K562 (cell line): ENCODE results near the gene SMG6. TPM values are rescaled to one million over a fixed set of nuclear protein-coding genes. Genes with fewer than 3 reads are reported as not detected.

Experiments used
- ATAC-seq: fragments of 200-7000 bp; cut with Tn5 transposase; 3 replicates; pipeline ENCODE4 v1.9.1; 2020; ENCODE audit warnings: moderate library complexity
- BruUV-seq: library from RNA; stranded (reverse); fragments of 400-500 nt; replicated peaks from 2 replicates; lab custom pipeline; 2021; lab: Mats Ljungman, UMichigan
- CTCF ChIA-PET: fragments of 300-600 bp; formaldehyde crosslinking; extraction: SDS; loops from one replicate; lab custom pipeline; 2021; ENCODE audit warnings: low intra/inter-chr PET ratio; lab: Yijun Ruan, JAX
- POLR2A ChIA-PET: fragments of 300-600, 350-650 bp; sonication (Branson Sonifier 250); formaldehyde crosslinking; extraction: SDS; loops from one replicate; lab custom pipeline; 2021; ENCODE audit warnings: antibody characterized with exemption, inconsistent platforms; lab: Yijun Ruan, JAX
- DNase-seq, 4 experiments: peaks; one replicate each; pipeline versions ENCODE4 v3.0.0 to v3.0.0-alpha.2; 2011 to 2018; ENCODE audit warnings: low spot score in 3 of 4, mixed read lengths in 3 of 4; ENCODE audit errors: extremely low read depth in 1 of 4
- FAIRE-seq: peaks from 2 replicates; lab custom pipeline; 2011; peaks lifted over from hg19 to GRCh38; lab: Jason Lieb, UNC
- H2AFZ ChIP-seq: 2 replicates; pipeline ENCODE4 v1.6.0; 2011; ENCODE audit warnings: low read depth, low read length, control low read depth, inconsistent platforms
- H3K27ac ChIP-seq: fragments of 200-600 bp; 3 replicates; pipeline ENCODE4 v1.8.0; 2011; ENCODE audit warnings: low read depth, mild to moderate bottlenecking, control low read depth, inconsistent platforms, low read length, moderate library complexity, mixed read lengths; ENCODE audit errors: extremely low read depth
- H3K27me3 ChIP-seq, 2 experiments: fragments of 300-600 bp in 1 of 2; 2 replicates in 1 of 2; 3 replicates in 1 of 2; pipeline versions ENCODE4 v1.6.0 to v1.8.0; 2011; ENCODE audit warnings: inconsistent platforms in 2 of 2, low read length in 2 of 2, mild to moderate bottlenecking in 1 of 2, mixed read lengths in 1 of 2, moderate library complexity in 1 of 2; ENCODE audit not compliant: control insufficient read depth in 2 of 2, insufficient read depth in 2 of 2
- H3K36me3 ChIP-seq: fragments of 300-600 bp; 3 replicates; pipeline ENCODE4 v1.8.0; 2011; ENCODE audit warnings: mild to moderate bottlenecking, low read length, inconsistent platforms; ENCODE audit not compliant: control insufficient read depth, insufficient read depth
- H3K4me1 ChIP-seq, 2 experiments: fragments of 200-600 bp in 1 of 2; replicated peaks in 1 of 2; 2 replicates in 1 of 2; 3 replicates in 1 of 2; pipeline versions ENCODE4 v1.5.1 to v1.8.0; 2011; ENCODE audit warnings: inconsistent platforms in 2 of 2, low read length in 2 of 2, mild to moderate bottlenecking in 1 of 2, mixed read lengths in 1 of 2, moderate library complexity in 1 of 2; ENCODE audit not compliant: control insufficient read depth in 2 of 2, insufficient read depth in 2 of 2
- H3K4me2 ChIP-seq: 2 replicates; pipeline ENCODE4 v1.6.1; 2011; ENCODE audit warnings: low read length, control low read depth, inconsistent platforms, mixed read lengths; ENCODE audit not compliant: insufficient read depth
- H3K4me3 ChIP-seq: fragments of 200-600 bp; sonication (generic), shearing (Covaris generic); 2 replicates; pipeline ENCODE4 v1.5.1; 2016; ENCODE audit warnings: control low read depth, inconsistent platforms
- H3K79me2 ChIP-seq: fragments of 200-600 bp; 3 replicates; pipeline ENCODE4 v1.8.0; 2011; ENCODE audit warnings: low read length, inconsistent platforms; ENCODE audit not compliant: control insufficient read depth, insufficient read depth
- H3K9ac ChIP-seq, 2 experiments: 2 replicates each; pipeline versions ENCODE4 v1.6.0 to v1.6.1; 2011; ENCODE audit warnings: low read depth in 2 of 2, low read length in 2 of 2, control low read depth in 1 of 2, inconsistent platforms in 1 of 2, mild to moderate bottlenecking in 1 of 2, mixed read lengths in 1 of 2; ENCODE audit not compliant: insufficient read depth in 1 of 2
- H3K9me1 ChIP-seq: one replicate; pipeline ENCODE4 v1.6.0; 2011; ENCODE audit warnings: inconsistent platforms, mild to moderate bottlenecking, low read length, moderate library complexity; ENCODE audit not compliant: control insufficient read depth, insufficient read depth
- H3K9me3 ChIP-seq: replicated peaks from 2 replicates; pipeline ENCODE4 v1.5.1; 2011; ENCODE audit warnings: low read depth, low read length, inconsistent platforms; ENCODE audit not compliant: control insufficient read depth, insufficient read depth
- H4K20me1 ChIP-seq: replicated peaks from 2 replicates; pipeline ENCODE4 v1.6.1; 2011; ENCODE audit warnings: low read length, inconsistent platforms, mixed read lengths; ENCODE audit not compliant: control insufficient read depth, insufficient read depth
- FOXM1 ChIP-seq, 2 experiments: fragments of 450-650 bp in 1 of 2; sonication (generic) in 1 of 2; formaldehyde crosslinking in 1 of 2; IDR thresholded peaks; 2 replicates each; pipeline versions ENCODE4 v1.6.1 to v1.9.0; 2017 to 2022; ENCODE audit warnings: low read depth in 2 of 2, mild to moderate bottlenecking in 2 of 2, missing genetic modification reagents in 1 of 2, moderate library complexity in 1 of 2
- GTF2F1 ChIP-seq: IDR thresholded peaks from 2 replicates; pipeline ENCODE4 v1.6.1; 2011; ENCODE audit warnings: low read depth, low read length, improper control_type of control experiment
- PHB ChIP-seq: fragments of 250-450 bp; sonication (Bioruptor Pico); IDR thresholded peaks from 2 replicates; pipeline ENCODE4 v1.5.0; 2021
- SNRNP70 ChIP-seq: fragments of 200-400 bp; formaldehyde crosslinking; optimal IDR thresholded peaks from 2 replicates; pipeline ENCODE3; 2017; ENCODE audit warnings: low read depth, low read length
- ZNF347 ChIP-seq: fragments of 450-650 bp; formaldehyde crosslinking; IDR thresholded peaks from 2 replicates; pipeline ENCODE4 v1.4.0; 2020; ENCODE audit warnings: low read depth, mild to moderate bottlenecking, moderate library complexity
- ZNF407 ChIP-seq: fragments of 450-650 bp; IDR thresholded peaks from 2 replicates; pipeline ENCODE4 v1.6.1; 2016; ENCODE audit warnings: low read depth
- WGBS: fragments of 100-300 bp; shearing (Covaris generic); methylation state at CpG from one replicate; pipeline ENCODE4 v1.1.6; 2016; ENCODE audit warnings: low coverage, mixed read lengths; ENCODE audit not compliant: insufficient coverage; ENCODE audit errors: missing lambda C conversion rate; 5-methylcytosine and 5-hydroxymethylcytosine counted together
- in situ Hi-C: fragments of 300-500 bp; cut with MboI; formaldehyde crosslinking; loops from 4 replicates; pipeline ENCODE4 v1.15.0; 2018; ENCODE audit warnings: inconsistent platforms, mixed read lengths
- intact Hi-C: fragments of 100-400 bp; cut with micrococcal nuclease; formaldehyde crosslinking; loops from 2 replicates; pipeline ENCODE4 v1.14.2; 2022
- polyA plus RNA-seq, 8 experiments: library from polyadenylated mRNA; depleted of rRNA in 4 of 8; stranded (reverse) in 5 of 8; unstranded in 3 of 8; fragments of >200 nt; fragmentation: Nextera tagmentation in 2 of 8; fragmentation: Illumina TruSeq in 1 of 8; extraction: Ambion mirVana in 2 of 8; extraction: Trizol in 1 of 8; gene quantifications; 2 replicates each; pipeline versions ENCODE4 v1.2.1 to v1.2.3, GENCODE V29; 2011 to 2014; ENCODE audit warnings: inconsistent platforms in 1 of 8, missing spikeins in 1 of 8
- total RNA-seq, 7 experiments: library from RNA; depleted of rRNA in 6 of 7; stranded (reverse); fragments of >200 nt in 6 of 7; fragmentation: Illumina TruSeq in 2 of 7; extraction: Trizol in 2 of 7; gene quantifications; 2 replicates each; pipeline versions ENCODE4 v1.2.1 to v1.2.3, GENCODE V29; 2011 to 2021; ENCODE audit warnings: low replicate concordance in 1 of 7

SMG6 gene
- total and polyA plus RNA-seq, 9 of the 15 experiments (the other 6 are each of a cell fraction or from before 2014, with no cell fraction given) = 0.44 to 13.9 (median 6.0) TPM

GRCh38 chr17:2023256-2023655 lies 280.3 kb downstream of the SMG6 start:
- 47% methylated on average over 14 of the region's 16 CpGs for WGBS
- H3K27me3 ChIP-seq = peaks cover 11 to 54% of the 10 kb centered on the region in 2 experiments
- no TSS peak for BruUV-seq
- intact Hi-C loops = no loop called here
- H3K4me3 ChIP-seq = no peak overlapping the region
- peaks cover 3% of the 10 kb centered on the region; the same call in 1 of the 2 replicates for H4K20me1 ChIP-seq
- no peak for ATAC-seq
- no peaks in the 10 kb centered on the region for H3K9me1 ChIP-seq
- no peak overlapping the region for H2AFZ ChIP-seq
- H3K36me3 ChIP-seq = no peaks in the 10 kb centered on the region
- no peaks in the 10 kb centered on the region for H3K9me3 ChIP-seq
- H3K4me1 ChIP-seq = peaks cover 3 to 33% of the 10 kb centered on the region in 2 experiments; a peak in 3 of 5 replicates
- POLR2A ChIA-PET = no interaction called here
- H3K79me2 ChIP-seq = no peaks in the 10 kb centered on the region
- no peak overlapping the region for H3K27ac ChIP-seq
- no peak for TF ChIP-seq SNRNP70
- TF ChIP-seq ZNF347 = no peak
- no peak for TF ChIP-seq PHB (CRISPR knock-in tag)
- TF ChIP-seq FOXM1 (IDR thresholded peaks at IDR 0.05; ENCODE audit: low read depth) = no peak
- TF ChIP-seq FOXM1 (CRISPR knock-in tag; IDR thresholded peaks at IDR 0.05; ENCODE audit: low read depth) = no peak
- no peak for TF ChIP-seq GTF2F1
- in situ Hi-C loops = no loop called here
- no peak overlapping the region for H3K4me2 ChIP-seq
- H3K9ac ChIP-seq = no peak overlapping the region; a peak in 1 of 4 replicates
- CTCF ChIA-PET = no interaction called here
- DNase-seq = no peak
- FAIRE-seq = no peak

- Histone ChIP-seq H2AFZ (no peak overlapping the region), H3K36me3 (no peaks in the 10 kb centered on the region), H3K4me1 (peaks cover 2 to 28% of the 10 kb centered on the region in 2 experiments; a peak in 3 of 5 replicates), H4K20me1 (peaks cover 3% of the 10 kb centered on the region; the same call in 1 of the 2 replicates), H3K9me3 (no peaks in the 10 kb centered on the region), H3K4me3 (no peak overlapping the region), H3K4me2 (no peak overlapping the region), H3K27ac (no peak overlapping the region), H3K9ac (no peak overlapping the region), H3K79me2 (no peaks in the 10 kb centered on the region), H3K9me1 (no peaks in the 10 kb centered on the region), H3K27me3 (peaks cover 13 to 58% of the 10 kb centered on the region in 2 experiments)
- no peak for DNase-seq
- no TSS peak for BruUV-seq
- no peak for ATAC-seq
- ChIA-PET POLR2A (no interaction called here), CTCF (no interaction called here)
- intact Hi-C loops = no loop called here
- WGBS = 11% methylated on average over 7 of the region's 15 CpGs
- FAIRE-seq = no peak
- in situ Hi-C loops = no loop called here
- no peak for TF ChIP-seq ZNF407
Measured at GRCh38 chr17:2022647-2023240, 280.8 kb downstream of the SMG6 start.
